HG02763 (cell line): ENCODE results near the gene PARP3.
"Not testable (repeated sequence)": the region's sequence is repeated elsewhere in the genome, so short reads cannot be mapped to it uniquely, and the experiment has no call there.

Experiments
- ATAC-seq: cut with Tn5 transposase; IDR thresholded peaks from one replicate; pipeline ENCODE4 v1.9.1; 2021; ENCODE audit warnings: mild to moderate bottlenecking, moderate library complexity; ENCODE audit not compliant: unreplicated experiment

The PARP3 gene

DNA sequence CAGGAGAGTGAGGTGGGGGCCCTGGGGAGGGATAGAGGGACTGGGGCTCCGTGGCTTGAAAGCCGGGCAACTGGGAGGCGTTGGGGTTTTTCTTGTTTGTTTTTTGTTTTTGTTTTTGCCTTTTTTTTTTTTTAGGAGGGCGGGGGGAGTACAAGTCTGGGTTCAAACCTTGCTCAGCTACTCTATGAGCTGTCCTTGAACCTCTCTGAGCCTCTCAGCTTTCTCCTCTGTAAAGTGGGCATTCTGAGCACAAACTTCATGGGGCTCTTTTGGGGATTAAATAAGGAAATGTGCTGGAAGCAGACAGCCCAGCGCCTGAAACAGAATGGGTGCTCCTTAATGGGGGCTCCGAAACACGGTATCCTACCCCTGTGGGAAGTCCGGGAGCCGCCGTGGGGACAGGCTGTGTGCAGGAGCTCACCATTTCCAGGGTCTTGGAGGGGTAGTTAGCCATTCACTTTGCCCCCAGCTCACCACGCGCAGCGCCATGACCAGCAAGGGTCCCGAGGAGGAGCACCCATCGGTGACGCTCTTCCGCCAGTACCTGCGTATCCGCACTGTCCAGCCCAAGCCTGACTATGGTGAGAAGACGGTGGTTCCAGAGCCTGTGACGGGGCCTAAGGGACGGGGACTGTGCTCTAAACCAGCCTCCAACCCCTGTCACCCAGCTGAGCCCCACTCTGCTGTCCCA, 41.6 kb downstream of the PARP3 start:
- ATAC-seq, result no peak

GRCh38 chr3:51984269-51984647, 42.1 kb downstream of the PARP3 start:
- no peak for ATAC-seq

DNA sequence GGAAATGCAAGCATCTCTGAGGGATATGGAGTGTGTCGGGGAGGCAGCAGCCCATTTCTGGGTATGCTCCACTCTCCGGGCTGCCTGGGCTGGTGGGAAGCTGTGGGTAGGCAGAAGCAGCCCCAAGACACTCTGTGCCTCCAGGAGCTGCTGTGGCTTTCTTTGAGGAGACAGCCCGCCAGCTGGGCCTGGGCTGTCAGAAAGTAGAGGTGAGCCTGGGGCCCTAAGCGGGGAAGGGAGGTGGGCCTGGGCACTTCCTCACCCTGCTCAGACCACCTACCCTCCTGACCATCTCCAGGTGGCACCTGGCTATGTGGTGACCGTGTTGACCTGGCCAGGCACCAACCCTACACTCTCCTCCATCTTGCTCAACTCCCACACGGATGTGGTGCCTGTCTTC, 42.9 kb downstream of the PARP3 start:
- no peak for ATAC-seq

DNA sequence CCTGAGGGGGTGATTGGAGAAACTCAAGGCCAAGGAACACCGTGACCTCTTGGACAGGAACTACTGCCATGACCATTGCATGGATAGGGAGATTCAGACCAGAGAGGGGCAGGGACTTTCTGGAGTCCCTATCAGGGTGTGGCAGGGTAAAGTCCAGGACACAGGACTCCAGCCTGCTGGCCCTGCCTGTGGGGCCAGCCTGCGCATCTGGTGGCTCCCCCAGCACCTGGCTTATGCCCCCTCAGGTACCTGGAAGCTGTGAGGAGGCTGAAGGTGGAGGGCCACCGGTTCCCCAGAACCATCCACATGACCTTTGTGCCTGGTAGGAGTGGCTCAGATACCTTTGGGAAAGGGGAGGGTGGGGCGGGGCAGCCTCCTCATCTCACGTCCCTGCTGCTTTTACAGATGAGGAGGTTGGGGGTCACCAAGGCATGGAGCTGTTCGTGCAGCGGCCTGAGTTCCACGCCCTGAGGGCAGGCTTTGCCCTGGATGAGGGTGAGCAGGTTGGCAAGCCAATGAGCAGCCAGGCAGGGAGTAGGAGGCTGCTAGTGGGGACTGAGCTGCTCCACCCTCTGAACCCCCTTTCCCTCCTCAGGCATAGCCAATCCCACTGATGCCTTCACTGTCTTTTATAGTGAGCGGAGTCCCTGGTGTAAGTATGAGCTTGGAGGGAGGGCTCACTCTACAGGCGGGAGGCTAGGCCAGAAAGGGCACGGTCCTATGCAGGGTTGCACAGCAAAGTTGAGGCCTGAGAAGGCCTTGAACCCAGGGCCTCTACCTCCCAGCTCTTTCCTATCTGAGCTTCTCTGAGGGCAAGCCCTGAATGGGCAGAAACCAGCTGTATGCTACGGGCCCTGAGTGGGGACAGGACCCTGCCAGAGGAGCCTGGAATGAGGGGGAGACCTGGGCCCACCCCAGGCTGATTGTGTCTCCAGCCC, 44.1 kb downstream of the PARP3 start:
- no peak for ATAC-seq

- ATAC-seq, result no peak
These were observed 45.4 kb downstream of the PARP3 start for GRCh38 chr3:51987568-51987967.

DNA sequence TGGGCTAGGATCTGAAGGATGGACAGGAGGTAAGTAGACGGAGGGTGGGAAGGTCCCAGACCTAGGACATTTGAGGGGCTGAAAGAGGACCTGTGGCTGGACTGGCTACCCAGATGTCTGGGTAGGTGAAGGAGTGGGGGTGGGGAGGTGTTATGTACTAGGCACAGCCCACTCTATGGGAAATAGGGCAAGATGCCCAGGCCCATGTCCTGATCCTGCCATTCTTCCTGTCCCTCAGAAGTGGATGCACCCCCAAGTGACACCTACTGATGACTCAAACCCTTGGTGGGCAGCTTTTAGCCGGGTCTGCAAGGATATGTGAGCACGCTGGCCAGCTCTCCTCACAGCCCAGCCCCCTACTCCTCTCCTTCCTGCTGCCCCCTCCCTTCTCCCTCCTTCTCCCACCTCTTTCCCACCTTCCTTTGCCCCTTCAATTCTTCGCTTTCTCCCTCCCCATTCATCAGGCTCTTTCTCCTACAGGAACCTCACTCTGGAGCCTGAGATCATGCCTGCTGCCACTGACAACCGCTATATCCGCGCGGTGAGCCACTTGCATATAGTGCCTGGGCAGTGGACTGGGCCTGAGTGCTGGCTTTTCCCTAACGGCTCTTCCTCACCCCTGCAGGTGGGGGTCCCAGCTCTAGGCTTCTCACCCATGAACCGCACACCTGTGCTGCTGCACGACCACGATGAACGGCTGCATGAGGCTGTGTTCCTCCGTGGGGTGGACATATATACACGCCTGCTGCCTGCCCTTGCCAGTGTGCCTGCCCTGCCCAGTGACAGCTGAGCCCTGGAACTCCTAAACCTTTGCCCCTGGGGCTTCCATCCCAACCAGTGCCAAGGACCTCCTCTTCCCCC, 46.4 kb downstream of the PARP3 start:
- ATAC-seq, result no peak

DNA sequence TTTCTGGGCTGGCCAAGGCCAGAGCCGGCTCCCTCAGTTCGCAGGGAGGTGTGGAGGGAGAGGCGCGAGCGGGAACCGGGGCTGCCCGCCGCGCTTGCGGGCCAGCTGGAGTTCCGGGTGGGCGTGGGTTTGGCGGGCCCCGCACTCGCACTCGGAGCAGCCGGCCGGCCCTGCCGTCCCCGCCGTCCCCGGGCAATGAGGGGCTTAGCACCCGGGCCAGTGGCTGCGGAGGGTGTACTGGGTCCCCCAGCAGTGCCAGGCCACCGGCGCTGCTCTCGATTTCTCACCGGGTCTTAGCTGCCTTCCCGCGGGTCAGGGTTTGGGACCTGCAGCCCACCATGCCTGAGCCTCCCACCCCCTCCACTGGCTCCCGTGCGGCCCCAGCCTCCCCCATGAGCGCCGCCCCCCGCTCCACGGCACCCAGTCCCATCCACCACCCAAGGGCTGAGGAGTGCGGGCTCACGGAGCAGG, 48.4 kb downstream of the PARP3 start:
- not testable (repeated sequence) for ATAC-seq

DNA sequence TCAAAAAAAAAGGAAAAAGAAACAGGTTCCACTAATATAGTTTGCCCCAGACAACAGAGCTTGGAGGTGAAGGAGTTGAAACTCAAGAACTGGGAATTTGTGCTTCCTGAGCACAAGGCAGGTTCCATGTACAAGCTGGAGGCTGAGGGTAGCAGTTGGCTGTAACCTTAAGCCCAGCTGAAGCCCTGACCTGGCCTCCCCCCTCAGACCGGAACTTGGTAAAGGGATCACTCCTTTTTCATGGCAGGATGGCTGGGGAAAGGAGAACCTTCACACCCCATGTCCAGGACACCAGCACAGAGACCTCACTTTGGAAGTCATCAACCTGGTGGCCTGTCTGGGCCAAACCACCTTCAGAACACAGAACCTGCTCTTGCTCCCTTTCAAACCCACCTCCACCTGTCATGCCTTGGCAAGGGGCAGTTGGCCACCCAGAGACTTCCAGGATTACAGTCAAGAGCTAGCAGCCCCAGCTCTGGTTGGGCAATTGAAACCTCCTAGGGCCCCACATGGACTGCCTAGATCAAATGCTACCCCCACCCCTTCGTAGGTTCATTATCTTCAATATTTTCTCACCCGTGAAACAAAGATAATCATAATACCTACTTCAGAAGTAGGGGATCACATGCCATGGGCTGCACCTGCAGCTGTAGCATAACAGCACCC, 50.0 kb downstream of the PARP3 start:
- ATAC-seq, result no peak

DNA sequence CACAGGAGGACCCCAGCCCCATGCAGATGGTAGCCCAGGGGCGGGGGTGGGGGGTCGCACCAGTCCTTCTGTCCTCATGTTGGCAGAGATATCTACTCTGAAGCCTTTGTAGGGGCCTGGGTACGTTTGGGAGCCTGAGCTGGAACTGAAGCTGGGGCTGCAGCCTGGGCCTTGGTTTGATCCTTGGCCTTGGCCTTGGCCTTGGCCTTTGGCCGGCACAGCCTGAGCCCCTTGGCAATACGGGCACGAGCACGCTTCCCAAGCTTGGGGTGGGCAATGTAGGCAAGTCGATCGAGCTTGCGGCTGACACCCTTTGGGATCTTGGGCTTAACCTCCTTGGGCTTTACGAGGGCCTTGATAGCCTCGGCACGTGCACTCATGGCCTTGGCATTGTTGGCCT, 51.5 kb downstream of the PARP3 start:
- not testable (repeated sequence) for ATAC-seq

DNA sequence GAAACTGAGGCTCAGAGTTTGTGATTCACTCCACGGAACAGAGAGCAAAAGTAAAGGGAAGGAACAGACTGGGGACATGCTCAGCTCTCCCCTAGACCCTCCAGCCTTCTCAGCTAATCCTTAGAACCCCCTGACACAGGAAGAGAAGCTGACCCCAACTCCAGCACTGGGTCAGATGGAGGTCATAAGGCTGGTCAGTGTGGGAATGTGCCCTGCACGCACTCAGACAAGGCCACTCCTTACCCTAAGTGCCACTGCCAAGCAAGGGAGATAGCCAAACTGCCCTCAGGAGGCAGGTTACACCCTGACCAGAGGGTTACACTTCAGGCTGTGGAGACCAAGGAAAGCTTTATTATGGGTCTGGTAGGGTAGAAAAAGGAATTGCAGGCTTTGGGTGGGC, 52.4 kb downstream of the PARP3 start:
- no peak for ATAC-seq

GRCh38 chr3:51995346-51996163, 53.4 kb downstream of the PARP3 start, which contains the start of gene RPL29:
RPL29 (minus strand) TSS chr3:51995895; CDS start chr3:51995461, 434 bp downstream.
- ATAC-seq, result peak; percentile 87

GRCh38 chr3:51997172-51997571, 55.0 kb downstream of the PARP3 start:
- no peak for ATAC-seq

GRCh38 chr3:51997935-51998596, 55.9 kb downstream of the PARP3 start:
- ATAC-seq, result no peak
